ENCODE measurements around the gene RECK.
A peak's percentile ranks its signal among the peaks of the same experiment; 100 is the strongest.

Gene RECK

GRCh38 chr9:36008774-36009300 is 27.9 kb upstream of the RECK start:
- H3K4me3 Mint-ChIP-seq: no peak overlapping the region
- peaks cover 8% of the 10 kb centered on the region for H3K9me3 Mint-ChIP-seq
- peaks cover 4% of the 10 kb centered on the region for H3K36me3 Mint-ChIP-seq
- ATAC-seq (ENCODE audit: low read depth): peak; percentile 82
- peaks cover 17% of the 10 kb centered on the region for H3K27me3 Mint-ChIP-seq
- peak; percentile 46 to 49 for DNase-seq (ENCODE audit: low spot score in 2 of 2)
- H3K27ac Mint-ChIP-seq: no peak overlapping the region
- H3K4me1 Mint-ChIP-seq: peaks cover 18% of the 10 kb centered on the region

DNA sequence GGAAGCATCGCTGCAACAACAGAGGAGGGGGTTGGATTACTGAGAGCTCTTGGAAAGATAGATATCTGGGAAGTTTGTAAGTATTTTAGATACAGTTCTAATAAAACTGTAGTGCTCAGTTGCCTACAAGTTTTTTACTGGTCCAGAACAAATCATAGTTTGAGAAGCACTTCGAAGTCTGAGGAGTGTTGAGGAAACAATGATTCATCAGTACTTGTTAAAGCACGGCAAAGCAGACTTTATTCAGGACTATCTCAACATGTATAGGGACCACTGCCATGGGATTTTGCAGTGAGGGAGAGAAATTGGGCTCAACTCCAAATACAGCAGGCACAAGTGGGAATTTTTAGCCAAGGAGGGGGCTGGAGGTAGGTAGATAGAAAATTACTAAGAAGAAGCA is 25.3 kb upstream of the RECK start:
- ATAC-seq (ENCODE audit: low read depth) (no peak), DNase-seq (ENCODE audit: low spot score in 2 of 2) (no peak)
- peaks cover 16% of the 10 kb centered on the region for H3K27me3 Mint-ChIP-seq
- H3K4me1 Mint-ChIP-seq: peaks cover 18% of the 10 kb centered on the region
- peaks cover 2% of the 10 kb centered on the region for H3K36me3 Mint-ChIP-seq
- no peak overlapping the region for H3K4me3 Mint-ChIP-seq
- peaks cover 1% of the 10 kb centered on the region for H3K9me3 Mint-ChIP-seq
- no peak overlapping the region for H3K27ac Mint-ChIP-seq

- ATAC-seq (ENCODE audit: low read depth): no peak
- no peak overlapping the region for H3K4me3 Mint-ChIP-seq
- H3K4me1 Mint-ChIP-seq: no peaks in the 10 kb centered on the region
- H3K27me3 Mint-ChIP-seq: peaks cover 8% of the 10 kb centered on the region
- peaks cover 2% of the 10 kb centered on the region for H3K36me3 Mint-ChIP-seq
- no peak for DNase-seq (ENCODE audit: low spot score in 2 of 2)
- no peak overlapping the region for H3K27ac Mint-ChIP-seq
- H3K9me3 Mint-ChIP-seq: peaks cover 1% of the 10 kb centered on the region
Observed at GRCh38 chr9:36017278-36017677, 19.4 kb upstream of the RECK start.

- H3K27me3 Mint-ChIP-seq: peaks cover 7% of the 10 kb centered on the region
- ATAC-seq (ENCODE audit: low read depth) (no peak), DNase-seq (ENCODE audit: low spot score in 2 of 2) (no peak)
- H3K4me3 Mint-ChIP-seq: no peak overlapping the region
- no peaks in the 10 kb centered on the region for H3K4me1 Mint-ChIP-seq
- no peak overlapping the region for H3K27ac Mint-ChIP-seq
- peaks cover 1% of the 10 kb centered on the region for H3K9me3 Mint-ChIP-seq
- H3K36me3 Mint-ChIP-seq: peaks cover 2% of the 10 kb centered on the region
Observed at GRCh38 chr9:36018129-36018528, 18.6 kb upstream of the RECK start.

- DNase-seq (ENCODE audit: low spot score in 2 of 2) (no peak), ATAC-seq (ENCODE audit: low read depth) (no peak)
- H3K36me3 Mint-ChIP-seq: peaks cover 2% of the 10 kb centered on the region
- peaks cover 4% of the 10 kb centered on the region for H3K4me1 Mint-ChIP-seq
- H3K9me3 Mint-ChIP-seq: peaks cover 1% of the 10 kb centered on the region
- H3K27ac Mint-ChIP-seq: no peak overlapping the region
- H3K27me3 Mint-ChIP-seq: peaks cover 7% of the 10 kb centered on the region
- no peak overlapping the region for H3K4me3 Mint-ChIP-seq
Observed at GRCh38 chr9:36018891-36019720, 17.6 kb upstream of the RECK start.

DNA sequence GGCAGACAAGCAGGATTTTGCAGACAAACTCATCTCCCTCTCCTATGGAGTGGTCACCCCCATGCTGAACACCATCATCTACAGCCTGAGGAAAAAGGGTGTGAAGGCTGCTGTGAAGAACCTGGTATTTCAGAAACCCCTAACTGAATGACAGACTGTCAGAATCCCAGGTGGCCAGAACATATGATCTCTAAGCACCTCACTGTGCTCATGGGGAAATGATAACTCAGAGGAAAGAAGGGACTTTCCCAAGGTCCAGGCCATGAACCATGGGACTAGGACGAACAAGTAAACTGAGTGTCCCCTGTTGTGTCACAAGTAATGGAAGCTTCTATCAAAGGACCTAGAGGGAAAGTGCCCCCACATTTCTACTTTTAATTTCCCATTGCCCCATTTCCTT is 14.7 kb upstream of the RECK start:
- DNase-seq (ENCODE audit: low spot score in 2 of 2) (no peak), ATAC-seq (ENCODE audit: low read depth) (peak; percentile 56)
- H3K9me3 Mint-ChIP-seq: no peaks in the 10 kb centered on the region
- peaks cover 5% of the 10 kb centered on the region for H3K27me3 Mint-ChIP-seq
- no peaks in the 10 kb centered on the region for H3K36me3 Mint-ChIP-seq
- no peak overlapping the region for H3K27ac Mint-ChIP-seq
- no peak overlapping the region for H3K4me3 Mint-ChIP-seq
- peaks cover 4% of the 10 kb centered on the region for H3K4me1 Mint-ChIP-seq

GRCh38 chr9:36023260-36024048 is 13.3 kb upstream of the RECK start:
- ATAC-seq (ENCODE audit: low read depth) (peak; percentile 79), DNase-seq (ENCODE audit: low spot score in 2 of 2) (peak; percentile 50 to 64)
- peaks cover 6% of the 10 kb centered on the region for H3K27me3 Mint-ChIP-seq
- no peak overlapping the region for H3K27ac Mint-ChIP-seq
- no peak overlapping the region for H3K4me3 Mint-ChIP-seq
- peaks cover 4% of the 10 kb centered on the region for H3K4me1 Mint-ChIP-seq
- no peaks in the 10 kb centered on the region for H3K9me3 Mint-ChIP-seq
- H3K36me3 Mint-ChIP-seq: no peaks in the 10 kb centered on the region

GRCh38 chr9:36025746-36026145 is 11.0 kb upstream of the RECK start:
- no peak for DNase-seq (ENCODE audit: low spot score in 2 of 2)
- Mint-ChIP-seq H3K4me3 (no peak overlapping the region), H3K27ac (no peak overlapping the region), H3K27me3 (peaks cover 7% of the 10 kb centered on the region), H3K36me3 (no peaks in the 10 kb centered on the region), H3K4me1 (peaks cover 8% of the 10 kb centered on the region), H3K9me3 (no peaks in the 10 kb centered on the region)
- ATAC-seq (ENCODE audit: low read depth): no peak

GRCh38 chr9:36029202-36029601 is 7.5 kb upstream of the RECK start:
- H3K4me3 Mint-ChIP-seq: no peak overlapping the region
- DNase-seq (ENCODE audit: low spot score in 2 of 2) (no peak), ATAC-seq (ENCODE audit: low read depth) (no peak)
- H3K9me3 Mint-ChIP-seq: no peaks in the 10 kb centered on the region
- H3K4me1 Mint-ChIP-seq: peaks cover 5% of the 10 kb centered on the region
- H3K27ac Mint-ChIP-seq: no peak overlapping the region
- H3K36me3 Mint-ChIP-seq: no peaks in the 10 kb centered on the region
- H3K27me3 Mint-ChIP-seq: peaks cover 6% of the 10 kb centered on the region

DNA sequence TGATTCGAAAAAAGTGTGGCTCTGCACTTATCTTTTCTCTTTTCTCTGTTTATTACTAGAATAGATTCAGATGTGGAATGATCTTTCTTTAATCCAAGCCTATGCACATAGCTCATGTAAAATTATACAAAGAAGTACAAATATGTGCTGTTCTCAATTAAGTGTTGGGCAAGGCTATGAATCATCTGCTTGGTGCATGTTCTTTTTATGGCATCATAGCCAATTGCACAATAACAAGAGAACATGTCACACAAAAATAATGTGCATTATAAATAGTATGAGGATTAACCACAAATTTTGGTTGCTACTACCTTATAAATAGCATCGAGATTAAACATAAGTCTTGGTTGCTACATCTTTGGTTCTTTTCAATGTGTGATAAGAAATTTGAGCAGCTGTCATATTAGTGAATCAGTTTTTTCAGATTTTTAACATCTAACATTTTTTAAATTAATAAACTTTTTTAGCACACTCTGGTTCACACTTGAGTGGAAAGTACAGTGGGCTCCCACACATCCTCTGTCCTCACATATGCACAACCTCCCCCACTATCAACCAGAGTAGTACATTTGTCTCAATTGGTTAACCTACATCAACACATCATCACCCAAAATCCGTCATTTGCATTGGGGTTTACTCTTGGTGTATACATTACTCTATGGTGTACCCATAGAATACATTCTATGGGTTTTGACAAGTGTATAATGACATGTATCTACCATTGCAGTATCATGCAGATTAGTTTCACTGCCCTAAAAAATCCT is 6.8 kb upstream of the RECK start:
- peaks cover 6% of the 10 kb centered on the region for H3K27me3 Mint-ChIP-seq
- no peak overlapping the region for H3K4me3 Mint-ChIP-seq
- peaks cover 5% of the 10 kb centered on the region for H3K4me1 Mint-ChIP-seq
- DNase-seq (ENCODE audit: low spot score in 2 of 2): no peak
- H3K9me3 Mint-ChIP-seq: no peaks in the 10 kb centered on the region
- H3K27ac Mint-ChIP-seq: no peak overlapping the region
- ATAC-seq (ENCODE audit: low read depth): no peak
- no peaks in the 10 kb centered on the region for H3K36me3 Mint-ChIP-seq

- DNase-seq (ENCODE audit: low spot score in 2 of 2) (no peak), ATAC-seq (ENCODE audit: low read depth) (no peak)
- Mint-ChIP-seq H3K4me1 (peaks cover 5% of the 10 kb centered on the region), H3K9me3 (no peaks in the 10 kb centered on the region), H3K4me3 (no peak overlapping the region), H3K27ac (no peak overlapping the region), H3K27me3 (peaks cover 6% of the 10 kb centered on the region), H3K36me3 (no peaks in the 10 kb centered on the region)
Observed at GRCh38 chr9:36030871-36031270, 5.8 kb upstream of the RECK start.

DNA sequence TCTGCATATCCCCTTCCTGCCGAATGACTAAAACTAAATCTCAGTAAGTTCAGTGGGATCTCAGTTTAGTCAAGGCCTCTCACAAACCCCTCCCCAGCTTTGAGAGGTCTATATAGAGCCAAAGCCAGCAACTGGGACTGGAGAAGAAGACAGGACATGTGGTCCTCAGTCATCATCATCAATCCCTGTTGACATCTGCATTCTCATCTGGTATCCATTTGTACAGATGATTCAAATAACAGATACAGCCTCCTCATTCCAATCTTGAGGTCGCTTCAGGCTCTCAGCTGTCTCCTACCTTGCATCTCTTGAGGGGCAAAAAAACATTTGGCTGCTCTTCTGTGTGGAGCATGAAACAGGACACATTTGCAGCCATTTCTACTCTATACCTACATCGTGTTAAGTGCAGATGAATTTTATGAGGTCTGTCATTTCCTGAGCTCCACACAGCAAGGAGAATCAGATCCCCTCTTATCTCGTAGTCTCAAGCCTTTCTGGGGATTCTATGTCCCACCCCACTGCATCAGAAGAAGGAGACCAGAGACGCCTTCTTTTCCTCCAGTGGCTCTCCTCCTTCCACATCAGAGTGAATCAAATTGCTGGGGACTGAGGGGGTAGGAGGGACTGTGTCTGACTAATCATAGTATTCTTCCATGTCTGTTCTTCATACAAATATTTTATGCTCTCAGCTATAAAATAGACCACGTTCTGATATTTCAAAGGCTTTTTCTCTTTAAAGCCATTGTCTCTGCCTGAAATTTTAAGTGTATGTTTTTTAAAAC is 4.7 kb upstream of the RECK start:
- Mint-ChIP-seq H3K9me3 (no peaks in the 10 kb centered on the region), H3K27me3 (peaks cover 6% of the 10 kb centered on the region), H3K4me3 (no peak overlapping the region), H3K4me1 (peaks cover 5% of the 10 kb centered on the region), H3K27ac (no peak overlapping the region), H3K36me3 (no peaks in the 10 kb centered on the region)
- ATAC-seq (ENCODE audit: low read depth) (no peak), DNase-seq (ENCODE audit: low spot score in 2 of 2) (no peak)

DNA sequence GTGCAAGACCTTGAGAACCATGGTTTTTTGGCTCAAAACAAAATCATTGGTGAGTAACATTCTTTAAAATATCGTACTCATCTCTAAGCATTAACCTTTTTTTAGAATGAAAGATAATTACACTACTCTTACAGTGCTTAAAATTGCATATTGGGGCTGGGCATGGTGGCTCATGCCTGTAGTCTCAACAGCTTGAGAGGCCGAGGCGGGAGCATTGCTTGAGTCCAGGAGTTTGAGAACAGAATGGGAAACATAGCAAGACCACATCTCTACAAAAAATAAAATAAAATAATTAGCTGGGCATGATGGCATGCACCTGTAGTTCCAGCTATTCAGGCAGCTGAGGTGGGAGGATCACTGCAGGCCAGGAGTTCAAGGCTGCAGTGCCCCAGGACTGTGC is 2.9 kb upstream of the RECK start:
- no peaks in the 10 kb centered on the region for H3K36me3 Mint-ChIP-seq
- H3K4me3 Mint-ChIP-seq: no peak overlapping the region

More for the DNA sequence above, 2.9 kb upstream of the RECK start:
- peaks cover 11% of the 10 kb centered on the region for H3K4me1 Mint-ChIP-seq
- H3K27me3 Mint-ChIP-seq: peaks cover 5% of the 10 kb centered on the region
- DNase-seq (ENCODE audit: low spot score in 2 of 2): no peak
- no peak overlapping the region for H3K27ac Mint-ChIP-seq
- no peaks in the 10 kb centered on the region for H3K9me3 Mint-ChIP-seq
- no peak for ATAC-seq (ENCODE audit: low read depth)

Data from memory B cell (primary cell).